ENCODE results near the gene WDR86. TPM values are rescaled to one million over a fixed set of nuclear protein-coding genes. Genes with fewer than 3 reads are reported as not detected.
A peak's percentile ranks its signal among the peaks of the same experiment; 100 is the strongest.

The WDR86 gene
- total and polyA plus RNA-seq, 2 experiments from 2014 or later = 9.1 to 59.1 TPM

GRCh38 chr7:151342102-151342646, 67.7 kb downstream of the WDR86 start:
- H4K20me1 ChIP-seq (replicated peaks; ENCODE audit: insufficient read depth) = peaks cover 3% of the 10 kb centered on the region; the same call in 1 of the 2 replicates
- H3K4me3 Mint-ChIP-seq = peak overlapping the region; percentile 79
- H3K36me3 ChIP-seq (ENCODE audit: insufficient read depth) = no peaks in the 10 kb centered on the region; the same call in none of the 2 replicates
- H2AFZ ChIP-seq = peak overlapping the region; percentile 95
- no peaks in the 10 kb centered on the region; the same call in 1 of the 3 replicates for H3K9me3 Mint-ChIP-seq
- H3K27ac Mint-ChIP-seq = no peak overlapping the region
- H3K4me1 ChIP-seq (ENCODE audit: insufficient read depth) = peaks cover 8% of the 10 kb centered on the region; the same call in 1 of the 2 replicates
- peaks cover 7% of the 10 kb centered on the region; the same call in 2 of the 3 replicates for H3K36me3 Mint-ChIP-seq (ENCODE audit: low read depth)
- DNase-seq (ENCODE audit: low spot score) = no peak
- H3F3A ChIP-seq (replicated peaks; ENCODE audit: low read depth) = no peaks in the 10 kb centered on the region
- no peaks in the 10 kb centered on the region for H3K27me3 ChIP-seq (ENCODE audit: insufficient read depth)
- no peaks in the 10 kb centered on the region for H3K9me2 ChIP-seq (ENCODE audit: insufficient read depth)
- peaks cover 4% of the 10 kb centered on the region for H3K27me3 Mint-ChIP-seq (ENCODE audit: insufficient read depth, low read depth, poor library complexity)
- H3K4me2 ChIP-seq = peak overlapping the region; percentile 97
- TF ChIP-seq ZNF114 (CRISPR knock-in tag; IDR thresholded peaks at IDR 0.05) (no peak), ETS1 (IDR thresholded peaks at IDR 0.05) (no peak), CREB1 (CRISPR knock-in tag; IDR thresholded peaks at IDR 0.05; ENCODE audit: low read depth) (no peak), ZNF462 (CRISPR knock-in tag; IDR thresholded peaks at IDR 0.05) (no peak), JUNB (IDR thresholded peaks at IDR 0.05; ENCODE audit: unreplicated experiment) (no peak), CTCF (conservative IDR thresholded peaks at IDR 0.05; ENCODE audit: low read depth in 2 of 2) (no peak), POLR2AphosphoS5 (IDR thresholded peaks at IDR 0.05; ENCODE audit: low read depth) (no peak), EZH2 (IDR thresholded peaks at IDR 0.05; ENCODE audit: low read depth, unreplicated experiment) (no peak), REST (IDR thresholded peaks at IDR 0.05; ENCODE audit: unreplicated experiment) (no peak), STAT1 (IDR thresholded peaks at IDR 0.05; ENCODE audit: unreplicated experiment) (no peak), ZNF331 (CRISPR knock-in tag; IDR thresholded peaks at IDR 0.05; ENCODE audit: low read depth) (no peak), NANOG (IDR thresholded peaks at IDR 0.05; ENCODE audit: borderline replicate concordance) (no peak), EZH2phosphoT487 (IDR thresholded peaks at IDR 0.05; ENCODE audit: unreplicated experiment) (no peak)
- 0 out of 3 replicates have a peak, but pooled peaks cover 6% of the 10 kb centered on the region for H3K4me1 Mint-ChIP-seq
- H3K27ac ChIP-seq (ENCODE audit: low read depth) = no peak overlapping the region
- no peak for ATAC-seq
- peak overlapping the region; percentile 85 for H3K4me3 ChIP-seq
- H3K79me2 ChIP-seq (replicated peaks; ENCODE audit: insufficient read depth) = peaks cover 20% of the 10 kb centered on the region

All from GM23338 (cell line).